A549 (cell line): Measurements from ENCODE around the gene RPL37. TPM values are rescaled to one million over a fixed set of nuclear protein-coding genes. Genes with fewer than 3 reads are reported as not detected.

Experiments used
- ATAC-seq, 2 experiments: fragments of 200-7000 bp in 1 of 2; fragments of >200 bp in 1 of 2; cut with Nextera tagmentation in 1 of 2; cut with Tn5 transposase in 1 of 2; 3 replicates each; pipeline versions ENCODE4 v1.8.0 to v1.9.1; 2018 to 2020; ENCODE audit warnings: mild to moderate bottlenecking in 1 of 2, moderate library complexity in 1 of 2
- CTCF ChIA-PET: fragments of 300-600 bp; sonication (Branson Sonifier 250); formaldehyde crosslinking; extraction: SDS; loops from one replicate; lab custom pipeline; 2021; ENCODE audit warnings: antibody characterized with exemption, inconsistent platforms; lab: Yijun Ruan, JAX
- POLR2A ChIA-PET: fragments of 350-600 bp; formaldehyde crosslinking; extraction: SDS; loops from one replicate; lab custom pipeline; 2021; ENCODE audit warnings: antibody characterized with exemption, inconsistent platforms; lab: Yijun Ruan, JAX
- DNase-seq, 2 experiments: peaks; one replicate each; pipeline versions ENCODE4 v3.0.0 to v3.0.0-alpha.2; 2011 to 2016; ENCODE audit warnings: low read depth in 1 of 2, low spot score in 1 of 2
- FAIRE-seq: peaks from 2 replicates; lab custom pipeline; 2011; peaks lifted over from hg19 to GRCh38; lab: Jason Lieb, UNC
- H3K27ac ChIP-seq, 2 experiments: fragments of >200 bp; sonication (Bioruptor Twin); formaldehyde crosslinking; 3 replicates each; pipeline ENCODE4 v1.5.1; 2016 to 2017
- H3K4me1 ChIP-seq: fragments of >200 bp; sonication (Bioruptor Twin); formaldehyde crosslinking; 3 replicates; pipeline ENCODE4 v1.6.1; 2016
- H3K4me2 ChIP-seq: fragments of >200 bp; sonication (Bioruptor Twin); formaldehyde crosslinking; 3 replicates; pipeline ENCODE4 v1.6.1; 2016
- H3K4me3 ChIP-seq: fragments of >200 bp; sonication (Bioruptor Twin); formaldehyde crosslinking; 3 replicates; pipeline ENCODE4 v1.5.1; 2016
- H3K9me3 ChIP-seq: fragments of >200 bp; sonication (Bioruptor Twin); formaldehyde crosslinking; 3 replicates; pipeline ENCODE4 v1.6.1; 2016
- CBX2 ChIP-seq: fragments of 200-600 bp; sonication (generic); IDR thresholded peaks from 2 replicates; pipeline ENCODE4 v1.6.1; 2016; ENCODE audit warnings: low read depth, mild to moderate bottlenecking, borderline replicate concordance
- CHD2 ChIP-seq: fragments of 150-350 bp; IDR thresholded peaks from 2 replicates; pipeline ENCODE4 v1.6.1; 2014; ENCODE audit warnings: low read length; ENCODE audit not compliant: partially characterized antibody
- CHD4 ChIP-seq: fragments of 200-600 bp; sonication (generic); IDR thresholded peaks from 2 replicates; pipeline ENCODE4 v1.6.1; 2016; ENCODE audit warnings: antibody characterized with exemption, mild to moderate bottlenecking, borderline replicate concordance
- EHF ChIP-seq: fragments of 250-450 bp; sonication (Bioruptor Pico); IDR thresholded peaks from 2 replicates; pipeline ENCODE4 v1.5.0; 2020; ENCODE audit warnings: mild to moderate bottlenecking
- ELK1 ChIP-seq: fragments of 150-350 bp; IDR thresholded peaks from 2 replicates; pipeline ENCODE4 v1.6.1; 2014; ENCODE audit warnings: low read depth, mild to moderate bottlenecking, low read length
- EP300 ChIP-seq, 2 experiments: fragments of >200 bp; sonication (Bioruptor Twin); formaldehyde crosslinking; IDR thresholded peaks; 2 replicates in 1 of 2; 3 replicates in 1 of 2; pipeline ENCODE4 v1.6.1; 2016 to 2017
- FOSB ChIP-seq: fragments of 250-450 bp; sonication (Bioruptor Pico); IDR thresholded peaks from 2 replicates; pipeline ENCODE4 v1.5.0; 2020; ENCODE audit warnings: mild to moderate bottlenecking, moderate library complexity
- GATA3 ChIP-seq: IDR thresholded peaks from 2 replicates; pipeline ENCODE4 v1.6.1; 2012; ENCODE audit warnings: borderline replicate concordance
- HOXB13 ChIP-seq: fragments of 250-450 bp; sonication (Bioruptor Pico); IDR thresholded peaks from 2 replicates; pipeline ENCODE4 v1.5.0; 2020; ENCODE audit warnings: low read depth, mild to moderate bottlenecking, moderate library complexity
- HOXB5 ChIP-seq: fragments of 250-450 bp; sonication (Bioruptor Pico); IDR thresholded peaks from 2 replicates; pipeline ENCODE4 v1.5.0; 2020; ENCODE audit warnings: mild to moderate bottlenecking, moderate library complexity
- MAX ChIP-seq: IDR thresholded peaks from 2 replicates; pipeline ENCODE4 v1.6.1; 2012
- PBX3 ChIP-seq: IDR thresholded peaks from 2 replicates; pipeline ENCODE4 v1.6.1; 2012
- SMC3 ChIP-seq: fragments of >200 bp; sonication (Bioruptor Twin); formaldehyde crosslinking; IDR thresholded peaks from 3 replicates; pipeline ENCODE4 v1.6.1; 2018; ENCODE audit warnings: inconsistent platforms
- TP53 ChIP-seq: fragments of 250-450 bp; sonication (Bioruptor Pico); IDR thresholded peaks from 2 replicates; pipeline ENCODE4 v1.5.0; 2021; ENCODE audit warnings: mild to moderate bottlenecking, moderate library complexity
- ZSCAN20 ChIP-seq: fragments of 250-450 bp; sonication (Bioruptor Pico); IDR thresholded peaks from 2 replicates; pipeline ENCODE4 v1.8.0; 2022; ENCODE audit warnings: mild to moderate bottlenecking, moderate library complexity
- WGBS: methylation state at CpG from one replicate; pipeline ENCODE4 v1.1.6; 2017; ENCODE audit errors: missing lambda C conversion rate; 5-methylcytosine and 5-hydroxymethylcytosine counted together
- polyA plus RNA-seq, 4 experiments: library from polyadenylated mRNA; depleted of rRNA in 3 of 4; stranded (reverse); fragments of >200 nt; fragmentation: RNase III in 1 of 4; extraction: RNeasy Plus Mini Kit Qiagen cat#74134 plus additional on column Dnase treatment in 1 of 4; gene quantifications; 2 replicates in 3 of 4; 3 replicates in 1 of 4; pipeline ENCODE4 v1.2.3, GENCODE V29; 2011 to 2017
- TF ChIP-seq, protein P1 (sequence below): fragments of 250-450 bp; sonication (Bioruptor Pico); IDR thresholded peaks from 2 replicates; pipeline ENCODE4 v1.5.0; 2021; ENCODE audit warnings: mild to moderate bottlenecking, moderate library complexity, borderline replicate concordance
- TF ChIP-seq, protein P2 (sequence below): IDR thresholded peaks from 2 replicates; pipeline ENCODE4 v1.6.1; 2012; ENCODE audit warnings: low read depth, borderline replicate concordance

RPL37 gene
- polyA plus RNA-seq, 2 of the 4 experiments (the other 2 are of a cell fraction), result 2,762 to 4,402 TPM

DNA sequence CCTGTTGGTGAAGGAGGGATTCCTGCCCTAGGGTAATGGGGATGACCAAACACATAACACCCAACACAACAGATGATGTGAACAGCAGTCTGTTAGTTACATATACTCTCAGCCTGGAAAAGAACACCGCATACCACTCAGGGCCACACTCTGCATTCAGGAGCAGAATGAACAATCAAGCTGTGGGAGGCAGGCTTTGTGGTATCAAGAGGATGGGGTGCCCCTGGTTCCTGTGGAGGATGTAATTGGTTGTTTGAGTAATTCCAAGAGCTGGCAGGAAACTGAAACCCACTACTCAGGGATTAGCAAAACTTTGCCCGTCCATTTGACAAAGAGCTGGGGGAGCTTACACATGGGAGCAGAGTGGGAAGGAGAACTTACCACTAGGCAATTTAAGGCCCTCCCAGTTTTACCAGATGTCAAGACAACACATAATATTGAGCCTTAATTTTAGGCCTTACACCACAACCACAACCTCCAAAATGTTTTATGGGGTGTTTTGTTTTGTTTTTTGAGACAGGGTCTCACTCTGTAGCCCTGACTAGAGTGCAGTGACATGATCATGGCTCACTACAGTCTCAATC, 21.2 kb downstream of the RPL37 start:
- H3K4me3 ChIP-seq, result no peak overlapping the region
- FAIRE-seq (no peak), DNase-seq (no peak), ATAC-seq (no peak)
- H3K9me3 ChIP-seq, result no peaks in the 10 kb centered on the region
- CTCF ChIA-PET, result interaction anchor here (0.9 kb wide), 1 partner anchor 17 kb away, joined by 3 read pairs; no protein-coding TSS in a partner anchor
- H3K4me2 ChIP-seq, result no peak overlapping the region
- H3K4me1 ChIP-seq, result peaks cover under 1% of the 10 kb centered on the region; the same call in 1 of the 3 replicates
- POLR2A ChIA-PET, result no interaction called here
- no peak overlapping the region for H3K27ac ChIP-seq
- TF ChIP-seq MAX (no peak), ELK1 (no peak), EP300 (IDR thresholded peaks at IDR 0.05) (no peak)
- 94% methylated on average over 2 of the region's 2 CpGs for WGBS

DNA sequence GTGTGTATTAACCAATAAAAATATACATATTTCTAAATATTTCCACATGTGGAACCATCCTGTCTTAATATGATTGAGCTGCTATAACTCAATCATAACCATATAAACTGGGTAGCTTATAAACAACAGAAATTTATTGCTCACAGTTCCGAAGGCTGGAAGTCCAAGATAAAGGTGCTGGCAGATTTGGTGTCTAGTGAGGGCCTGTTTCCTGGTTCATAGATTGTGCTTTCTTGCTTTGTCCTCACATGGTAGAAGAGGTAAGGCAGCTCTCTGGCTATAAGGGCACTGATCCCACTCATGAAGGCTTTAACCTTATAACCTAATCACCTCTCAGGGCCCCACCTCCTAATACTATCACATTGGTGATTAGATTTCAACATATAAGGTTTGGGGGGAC, 22.9 kb downstream of the RPL37 start:
- no peak for TF ChIP-seq CHD2
- ChIA-PET CTCF (no interaction called here), POLR2A (no interaction called here)
- no peak overlapping the region for H3K4me2 ChIP-seq
- WGBS, result 97% methylated on average over 1 of the region's 1 CpG
- H3K4me1 ChIP-seq, result peaks cover 8% of the 10 kb centered on the region; the same call in 2 of the 3 replicates
- ATAC-seq, result no peak
- no peaks in the 10 kb centered on the region for H3K9me3 ChIP-seq
- FAIRE-seq, result peak; percentile 32
- H3K4me3 ChIP-seq, result no peak overlapping the region
- H3K27ac ChIP-seq, result no peak overlapping the region
- DNase-seq, result no peak

DNA sequence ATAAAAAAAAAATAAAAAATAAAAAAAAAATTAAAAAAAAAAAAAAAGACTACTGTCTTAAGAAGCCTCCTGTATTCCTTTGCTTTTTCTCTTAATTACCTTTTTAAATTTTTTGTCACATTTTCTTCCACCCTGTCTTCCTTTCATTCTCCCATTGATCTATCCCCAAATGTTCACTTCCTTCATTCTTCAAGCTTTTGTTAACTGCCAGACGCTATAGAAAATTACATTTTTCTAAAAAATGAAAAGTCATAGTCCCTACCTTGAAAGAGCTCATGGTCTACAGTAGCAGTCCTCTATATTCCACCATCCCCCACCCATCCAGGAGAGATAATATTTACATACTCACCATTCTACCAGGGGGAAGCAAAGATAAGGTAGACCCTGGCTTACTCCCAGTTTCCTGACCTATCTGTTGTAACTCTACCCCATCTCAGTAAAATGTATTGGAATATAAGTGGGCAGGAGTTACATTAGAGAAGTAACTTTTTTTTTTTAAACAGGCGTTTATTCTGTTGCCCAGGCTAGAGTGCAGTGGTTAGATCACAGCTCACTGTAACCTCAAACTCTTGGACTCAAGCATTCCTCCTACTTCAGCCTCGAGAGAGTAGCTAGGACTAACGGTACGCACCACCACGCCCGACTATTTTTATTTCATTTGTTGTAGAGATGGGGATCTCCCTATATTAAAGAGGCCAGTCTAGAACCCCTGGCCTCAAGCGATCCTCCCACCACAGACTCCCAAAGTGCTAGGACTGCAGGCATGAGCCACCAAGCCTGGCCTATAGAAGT, 33.1 kb downstream of the RPL37 start:
- no peak for ATAC-seq
- CTCF ChIA-PET, result interaction anchor here (1.0 kb wide), 1 partner anchor 13 kb away, joined by 3 read pairs; no protein-coding TSS in a partner anchor
- TF ChIP-seq FOSB (CRISPR knock-in tag) (no peak), CBX2 (no peak), CHD4 (no peak), ZSCAN20 (CRISPR knock-in tag) (no peak), GATA3 (no peak), PBX3 (no peak), EHF (no peak), EP300 (IDR thresholded peaks at IDR 0.05) (no peak), TP53 (no peak), HOXB5 (no peak), SMC3 (no peak), HOXB13 (CRISPR knock-in tag) (no peak)
- TF ChIP-seq, protein P1, sequence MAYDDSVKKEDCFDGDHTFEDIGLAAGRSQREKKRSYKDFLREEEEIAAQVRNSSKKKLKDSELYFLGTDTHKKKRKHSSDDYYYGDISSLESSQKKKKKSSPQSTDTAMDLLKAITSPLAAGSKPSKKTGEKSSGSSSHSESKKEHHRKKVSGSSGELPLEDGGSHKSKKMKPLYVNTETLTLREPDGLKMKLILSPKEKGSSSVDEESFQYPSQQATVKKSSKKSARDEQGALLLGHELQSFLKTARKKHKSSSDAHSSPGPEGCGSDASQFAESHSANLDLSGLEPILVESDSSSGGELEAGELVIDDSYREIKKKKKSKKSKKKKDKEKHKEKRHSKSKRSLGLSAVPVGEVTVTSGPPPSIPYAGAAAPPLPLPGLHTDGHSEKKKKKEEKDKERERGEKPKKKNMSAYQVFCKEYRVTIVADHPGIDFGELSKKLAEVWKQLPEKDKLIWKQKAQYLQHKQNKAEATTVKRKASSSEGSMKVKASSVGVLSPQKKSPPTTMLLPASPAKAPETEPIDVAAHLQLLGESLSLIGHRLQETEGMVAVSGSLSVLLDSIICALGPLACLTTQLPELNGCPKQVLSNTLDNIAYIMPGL (CRISPR knock-in tag), result no peak
- TF ChIP-seq, protein P2, sequence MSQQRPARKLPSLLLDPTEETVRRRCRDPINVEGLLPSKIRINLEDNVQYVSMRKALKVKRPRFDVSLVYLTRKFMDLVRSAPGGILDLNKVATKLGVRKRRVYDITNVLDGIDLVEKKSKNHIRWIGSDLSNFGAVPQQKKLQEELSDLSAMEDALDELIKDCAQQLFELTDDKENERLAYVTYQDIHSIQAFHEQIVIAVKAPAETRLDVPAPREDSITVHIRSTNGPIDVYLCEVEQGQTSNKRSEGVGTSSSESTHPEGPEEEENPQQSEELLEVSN, result no peak
- POLR2A ChIA-PET, result no interaction called here
- H3K9me3 ChIP-seq, result no peaks in the 10 kb centered on the region
- WGBS, result 87% methylated on average over 8 of the region's 8 CpGs
- DNase-seq, result no peak
- FAIRE-seq, result no peak
- H3K4me3 ChIP-seq, result no peak overlapping the region
- H3K27ac ChIP-seq, result no peak overlapping the region
- H3K4me1 ChIP-seq, result peaks cover 11% of the 10 kb centered on the region
- no peak overlapping the region for H3K4me2 ChIP-seq
